ENCODE data around the gene WASHC2C.
A peak's percentile ranks its signal among the peaks of the same experiment; 100 is the strongest.
"Not testable (repeated sequence)": the region's sequence is repeated elsewhere in the genome, so short reads cannot be mapped to it uniquely, and the experiment has no call there.

The WASHC2C gene

GRCh38 chr10:45726703-45727420 lies at the start of gene WASHC2C:
WASHC2C (plus strand) TSS chr10:45727266; CDS start chr10:45727318, 52 bp downstream.
- DNase-seq (ENCODE audit: low read depth) = peak; percentile 93

GRCh38 chr10:45678467-45678866 lies 48.6 kb upstream of the WASHC2C start:
- DNase-seq (ENCODE audit: low read depth) = not testable (repeated sequence)

GRCh38 chr10:45710200-45710796 lies 16.8 kb upstream of the WASHC2C start:
- not testable (repeated sequence) for DNase-seq (ENCODE audit: low read depth)

- not testable (repeated sequence) for DNase-seq (ENCODE audit: low read depth)
These were observed 15.8 kb upstream of the WASHC2C start for GRCh38 chr10:45711223-45711622.

- not testable (repeated sequence) for DNase-seq (ENCODE audit: low read depth)
These were observed 10.0 kb upstream of the WASHC2C start for GRCh38 chr10:45717053-45717452.

- not testable (repeated sequence) for DNase-seq (ENCODE audit: low read depth)
These were observed 9.4 kb upstream of the WASHC2C start for GRCh38 chr10:45717642-45718041.

- DNase-seq (ENCODE audit: low read depth) = not testable (repeated sequence)
These were observed 5.6 kb upstream of the WASHC2C start for GRCh38 chr10:45721503-45721902.

- DNase-seq (ENCODE audit: low read depth) = not testable (repeated sequence)
These were observed 3.2 kb upstream of the WASHC2C start for GRCh38 chr10:45723851-45724250.

GRCh38 chr10:45727421-45727965 lies 427 bp downstream of the WASHC2C start:
- DNase-seq (ENCODE audit: low read depth) = not testable (repeated sequence)

GRCh38 chr10:45734449-45734848 lies 7.4 kb downstream of the WASHC2C start:
- DNase-seq (ENCODE audit: low read depth) = not testable (repeated sequence)

GRCh38 chr10:45734867-45735266 lies 7.8 kb downstream of the WASHC2C start:
- not testable (repeated sequence) for DNase-seq (ENCODE audit: low read depth)

- not testable (repeated sequence) for DNase-seq (ENCODE audit: low read depth)
These were observed 14.5 kb downstream of the WASHC2C start for GRCh38 chr10:45741559-45741958.

GRCh38 chr10:45742014-45742413 lies 14.9 kb downstream of the WASHC2C start:
- DNase-seq (ENCODE audit: low read depth) = not testable (repeated sequence)

- not testable (repeated sequence) for DNase-seq (ENCODE audit: low read depth)
These were observed 24.1 kb downstream of the WASHC2C start for GRCh38 chr10:45751141-45751540.

- DNase-seq (ENCODE audit: low read depth) = not testable (repeated sequence)
These were observed 25.1 kb downstream of the WASHC2C start for GRCh38 chr10:45752210-45752609.

- not testable (repeated sequence) for DNase-seq (ENCODE audit: low read depth)
These were observed 27.0 kb downstream of the WASHC2C start for GRCh38 chr10:45753979-45754495.

GRCh38 chr10:45755083-45755482 lies 28.0 kb downstream of the WASHC2C start:
- DNase-seq (ENCODE audit: low read depth) = not testable (repeated sequence)

GRCh38 chr10:45756065-45756464 lies 29.0 kb downstream of the WASHC2C start:
- DNase-seq (ENCODE audit: low read depth) = not testable (repeated sequence)

- not testable (repeated sequence) for DNase-seq (ENCODE audit: low read depth)
These were observed 30.8 kb downstream of the WASHC2C start for GRCh38 chr10:45757661-45758396.

GRCh38 chr10:45761622-45762021 lies 34.6 kb downstream of the WASHC2C start:
- DNase-seq (ENCODE audit: low read depth) = not testable (repeated sequence)

- not testable (repeated sequence) for DNase-seq (ENCODE audit: low read depth)
These were observed 36.0 kb downstream of the WASHC2C start for GRCh38 chr10:45763037-45763436.

GRCh38 chr10:45768334-45768733 lies 41.3 kb downstream of the WASHC2C start:
- not testable (repeated sequence) for DNase-seq (ENCODE audit: low read depth)

All from activated T-helper 9 cell treated with anti-CD3 and anti-CD28 coated beads, Interleukin-2, amount 50 U/mL, for 16 hours (primary cell).